ENCODE results near the gene SMOC1. TPM values are rescaled to one million over a fixed set of nuclear protein-coding genes. Genes with fewer than 3 reads are reported as not detected.

SMOC1 gene
- total RNA-seq, 1 donor from 2014 or later: not detected

DNA sequence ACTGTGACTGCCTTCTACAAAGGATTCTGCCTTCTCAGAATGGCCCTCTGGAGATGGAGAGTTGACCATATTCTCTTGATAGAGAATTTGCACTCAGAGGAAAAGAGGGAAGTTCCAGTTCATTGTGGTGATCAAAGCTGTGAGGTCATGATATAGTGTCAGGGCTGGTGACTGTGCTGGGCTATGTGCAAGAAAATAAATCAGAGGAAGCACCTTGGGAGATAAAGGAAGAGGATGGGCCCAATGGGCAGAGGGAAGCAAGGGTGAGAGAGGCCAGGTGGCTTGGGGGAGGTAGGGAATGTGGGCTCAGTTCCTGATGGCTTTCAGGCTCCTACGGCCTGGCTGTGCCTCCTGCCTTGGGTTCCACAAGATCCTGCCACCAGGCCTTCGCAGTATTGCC, 163.8 kb downstream of the SMOC1 start:
- ChIA-PET CTCF (no interaction called here), POLR2A (no interaction called here)
- H3K4me1 Mint-ChIP-seq: no peaks in the 10 kb centered on the region
- DNase-seq (no peak), ATAC-seq (ENCODE audit: low read depth) (no peak)
- no peaks in the 10 kb centered on the region for H3K9me3 Mint-ChIP-seq
- H3K4me3 Mint-ChIP-seq: no peak overlapping the region
- H3K27ac Mint-ChIP-seq: no peak overlapping the region
- H3K36me3 Mint-ChIP-seq (ENCODE audit: low read depth): no peaks in the 10 kb centered on the region
- TF ChIP-seq CTCF (IDR thresholded peaks at IDR 0.05): no peak
- peaks cover 22% of the 10 kb centered on the region for H3K27me3 Mint-ChIP-seq
- intact Hi-C loops (cut with micrococcal nuclease): no loop called here

DNA sequence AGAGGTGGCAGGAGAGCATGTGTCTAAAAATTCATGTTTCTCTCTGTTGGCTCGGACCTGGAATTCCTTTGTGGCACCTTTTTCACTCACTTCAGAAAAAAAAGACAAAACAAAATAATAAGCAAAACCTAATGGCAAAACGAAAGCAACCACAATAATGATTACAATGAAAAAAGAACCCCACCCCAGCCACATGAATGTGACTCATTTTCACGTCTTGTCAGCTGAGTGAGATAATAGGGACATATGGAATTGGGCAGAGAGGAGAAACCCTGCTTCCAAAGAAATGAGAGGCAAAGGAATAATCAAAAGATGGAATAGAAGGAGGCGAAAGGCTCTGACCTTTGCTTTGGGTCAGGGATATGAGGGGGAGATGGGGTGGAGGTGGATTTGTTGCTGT, 166.1 kb downstream of the SMOC1 start:
- H3K27me3 Mint-ChIP-seq: peaks cover 14% of the 10 kb centered on the region
- H3K27ac Mint-ChIP-seq: no peak overlapping the region
- no peaks in the 10 kb centered on the region for H3K36me3 Mint-ChIP-seq (ENCODE audit: low read depth)
- no peak for DNase-seq
- intact Hi-C loops (cut with micrococcal nuclease): no loop called here
- TF ChIP-seq CTCF (IDR thresholded peaks at IDR 0.05): no peak
- ChIA-PET CTCF (no interaction called here), POLR2A (no interaction called here)
- no peak overlapping the region for H3K4me3 Mint-ChIP-seq
- no peaks in the 10 kb centered on the region for H3K9me3 Mint-ChIP-seq
- no peaks in the 10 kb centered on the region for H3K4me1 Mint-ChIP-seq
- no peak for ATAC-seq (ENCODE audit: low read depth)

- CTCF ChIA-PET: no interaction called here
- DNase-seq (no peak), ATAC-seq (ENCODE audit: low read depth) (no peak)
- no peak for TF ChIP-seq CTCF (IDR thresholded peaks at IDR 0.05)
- Mint-ChIP-seq H3K4me3 (no peak overlapping the region), H3K36me3 (ENCODE audit: low read depth) (no peaks in the 10 kb centered on the region), H3K27ac (no peak overlapping the region), H3K27me3 (peaks cover 10% of the 10 kb centered on the region), H3K4me1 (no peaks in the 10 kb centered on the region), H3K9me3 (no peaks in the 10 kb centered on the region)
- intact Hi-C loops (cut with micrococcal nuclease): no loop called here
- POLR2A ChIA-PET: no interaction called here
Observed at GRCh38 chr14:70045844-70046535, 166.8 kb downstream of the SMOC1 start.

GRCh38 chr14:70047598-70048312, 168.5 kb downstream of the SMOC1 start:
- Mint-ChIP-seq H3K27me3 (peaks cover 7% of the 10 kb centered on the region), H3K9me3 (no peaks in the 10 kb centered on the region), H3K4me3 (no peak overlapping the region), H3K36me3 (ENCODE audit: low read depth) (no peaks in the 10 kb centered on the region), H3K27ac (no peak overlapping the region), H3K4me1 (no peaks in the 10 kb centered on the region)
- intact Hi-C loops (cut with micrococcal nuclease): no loop called here
- ATAC-seq (ENCODE audit: low read depth) (no peak), DNase-seq (no peak)
- no peak for TF ChIP-seq CTCF (IDR thresholded peaks at IDR 0.05)
- ChIA-PET CTCF (interaction anchor here (1.6 kb wide), 1 partner anchor 229 kb away, joined by 3 read pairs; no protein-coding TSS in a partner anchor), POLR2A (no interaction called here)

GRCh38 chr14:70048313-70048654, 169.1 kb downstream of the SMOC1 start:
- CTCF ChIA-PET: no interaction called here
- peaks cover 4% of the 10 kb centered on the region for H3K27me3 Mint-ChIP-seq
- no peak overlapping the region for H3K4me3 Mint-ChIP-seq
- no peaks in the 10 kb centered on the region for H3K9me3 Mint-ChIP-seq
- no peak for TF ChIP-seq CTCF (IDR thresholded peaks at IDR 0.05)
- no peaks in the 10 kb centered on the region for H3K4me1 Mint-ChIP-seq
- no peak for DNase-seq
- H3K27ac Mint-ChIP-seq: no peak overlapping the region
- H3K36me3 Mint-ChIP-seq (ENCODE audit: low read depth): no peaks in the 10 kb centered on the region
- POLR2A ChIA-PET: no interaction called here
- intact Hi-C loops (cut with micrococcal nuclease): no loop called here
- ATAC-seq (ENCODE audit: low read depth): no peak

Measured in activated B cell treated with CpG ODN at 0.5 μM for 24 hours (primary cell).